Gastrocnemius medialis (tissue), 4 donors: ENCODE measurements around the gene MYRIP.

ENCODE experiments used
- POLR2A ChIP-seq, 2 donors: fragments of 450-650 bp; IDR thresholded peaks; one replicate each; pipeline ENCODE4 v1.6.1; 2017; ENCODE audit warnings: antibody characterized with exemption in 2 of 2, mild to moderate bottlenecking in 2 of 2, moderate library complexity in 2 of 2
- TF ChIP-seq, protein P1 (sequence below), 5 experiments: fragments of 450-650 bp in 3 of 5; fragments of 200-600 bp in 2 of 5; sonication (generic) in 2 of 5; IDR thresholded peaks in 4 of 5; conservative IDR thresholded peaks in 1 of 5; 1 replicate in 4 of 5; 2 replicates in 1 of 5; pipeline ENCODE4 v1.5.1; 2016 to 2019; ENCODE audit warnings: antibody characterized with exemption in 5 of 5, mild to moderate bottlenecking in 3 of 5, moderate library complexity in 3 of 5

DNA sequence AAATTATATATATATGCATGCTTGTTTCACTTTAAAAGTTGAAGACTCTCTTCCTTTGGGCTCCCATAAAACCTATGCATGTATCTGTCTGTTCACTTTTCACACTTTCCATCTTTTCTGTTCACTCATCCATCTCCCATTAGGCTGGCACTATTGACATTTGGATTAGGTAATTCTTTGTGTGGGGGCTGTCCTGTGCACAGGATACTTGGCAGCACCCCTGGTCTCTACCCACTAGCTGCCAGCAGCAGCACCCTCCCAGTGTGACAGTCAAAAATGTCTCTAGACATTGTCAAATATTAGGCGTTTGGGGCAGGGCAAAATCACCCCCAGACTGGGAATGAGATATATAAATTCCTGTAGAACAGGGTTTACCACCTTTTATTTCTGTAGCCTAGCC, 427.8 kb downstream of the MYRIP start:
- TF ChIP-seq, protein P1, sequence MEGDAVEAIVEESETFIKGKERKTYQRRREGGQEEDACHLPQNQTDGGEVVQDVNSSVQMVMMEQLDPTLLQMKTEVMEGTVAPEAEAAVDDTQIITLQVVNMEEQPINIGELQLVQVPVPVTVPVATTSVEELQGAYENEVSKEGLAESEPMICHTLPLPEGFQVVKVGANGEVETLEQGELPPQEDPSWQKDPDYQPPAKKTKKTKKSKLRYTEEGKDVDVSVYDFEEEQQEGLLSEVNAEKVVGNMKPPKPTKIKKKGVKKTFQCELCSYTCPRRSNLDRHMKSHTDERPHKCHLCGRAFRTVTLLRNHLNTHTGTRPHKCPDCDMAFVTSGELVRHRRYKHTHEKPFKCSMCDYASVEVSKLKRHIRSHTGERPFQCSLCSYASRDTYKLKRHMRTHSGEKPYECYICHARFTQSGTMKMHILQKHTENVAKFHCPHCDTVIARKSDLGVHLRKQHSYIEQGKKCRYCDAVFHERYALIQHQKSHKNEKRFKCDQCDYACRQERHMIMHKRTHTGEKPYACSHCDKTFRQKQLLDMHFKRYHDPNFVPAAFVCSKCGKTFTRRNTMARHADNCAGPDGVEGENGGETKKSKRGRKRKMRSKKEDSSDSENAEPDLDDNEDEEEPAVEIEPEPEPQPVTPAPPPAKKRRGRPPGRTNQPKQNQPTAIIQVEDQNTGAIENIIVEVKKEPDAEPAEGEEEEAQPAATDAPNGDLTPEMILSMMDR (IDR thresholded peaks at IDR 0.05 in 4 of 5, conservative IDR thresholded peaks at IDR 0.05 in 1 of 5) = no peak
- no peak for TF ChIP-seq POLR2A (IDR thresholded peaks at IDR 0.05)
